ENCODE measurements around the gene CTU2. TPM values are rescaled to one million over a fixed set of nuclear protein-coding genes. Genes with fewer than 3 reads are reported as not detected.

Gene CTU2
- total and polyA plus RNA-seq, 10 of the 15 experiments (the other 5 are each of a cell fraction or from before 2014, with no cell fraction given) = 0.32 to 44.5 (median 18.2) TPM

GRCh38 chr16:88727871-88728270, 21.6 kb downstream of the CTU2 start (continued):
- TF ChIP-seq, protein P1, sequence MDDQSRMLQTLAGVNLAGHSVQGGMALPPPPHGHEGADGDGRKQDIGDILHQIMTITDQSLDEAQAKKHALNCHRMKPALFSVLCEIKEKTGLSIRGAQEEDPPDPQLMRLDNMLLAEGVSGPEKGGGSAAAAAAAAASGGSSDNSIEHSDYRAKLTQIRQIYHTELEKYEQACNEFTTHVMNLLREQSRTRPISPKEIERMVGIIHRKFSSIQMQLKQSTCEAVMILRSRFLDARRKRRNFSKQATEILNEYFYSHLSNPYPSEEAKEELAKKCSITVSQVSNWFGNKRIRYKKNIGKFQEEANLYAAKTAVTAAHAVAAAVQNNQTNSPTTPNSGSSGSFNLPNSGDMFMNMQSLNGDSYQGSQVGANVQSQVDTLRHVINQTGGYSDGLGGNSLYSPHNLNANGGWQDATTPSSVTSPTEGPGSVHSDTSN (IDR thresholded peaks at IDR 0.05; ENCODE audit: insufficient replicate concordance, low read depth, low read length) = no peak
- TF ChIP-seq ETV6 (conservative IDR thresholded peaks at IDR 0.05 in 1 of 2, IDR thresholded peaks at IDR 0.05 in 1 of 2; ENCODE audit: borderline replicate concordance in 1 of 2, low read depth in 1 of 2) (no peak), PAX8 (IDR thresholded peaks at IDR 0.05) (no peak), SIX5 (IDR thresholded peaks at IDR 0.05; ENCODE audit: low read depth, low read length, severe bottlenecking) (no peak), JUND (IDR thresholded peaks at IDR 0.05; ENCODE audit: low read depth, low read length) (no peak), ZNF687 (IDR thresholded peaks at IDR 0.05) (no peak), ZNF207 (IDR thresholded peaks at IDR 0.05; ENCODE audit: borderline replicate concordance) (no peak), CBX5 (IDR thresholded peaks at IDR 0.05; ENCODE audit: low read depth) (no peak), TCF7 (IDR thresholded peaks at IDR 0.05; ENCODE audit: borderline replicate concordance) (no peak), TBL1XR1 (IDR thresholded peaks at IDR 0.05; ENCODE audit: low read depth, low read length) (no peak), CUX1 (IDR thresholded peaks at IDR 0.05; ENCODE audit: insufficient replicate concordance, low read depth, low read length) (no peak)
- TF ChIP-seq, protein P2, sequence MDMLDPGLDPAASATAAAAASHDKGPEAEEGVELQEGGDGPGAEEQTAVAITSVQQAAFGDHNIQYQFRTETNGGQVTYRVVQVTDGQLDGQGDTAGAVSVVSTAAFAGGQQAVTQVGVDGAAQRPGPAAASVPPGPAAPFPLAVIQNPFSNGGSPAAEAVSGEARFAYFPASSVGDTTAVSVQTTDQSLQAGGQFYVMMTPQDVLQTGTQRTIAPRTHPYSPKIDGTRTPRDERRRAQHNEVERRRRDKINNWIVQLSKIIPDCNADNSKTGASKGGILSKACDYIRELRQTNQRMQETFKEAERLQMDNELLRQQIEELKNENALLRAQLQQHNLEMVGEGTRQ (IDR thresholded peaks at IDR 0.05; ENCODE audit: borderline replicate concordance, low read depth, low read length) = no peak

Data from GM12878 (cell line).